Endodermal cell (in vitro differentiated cells): Measurements from ENCODE around the gene CCS. TPM values are rescaled to one million over a fixed set of nuclear protein-coding genes. Genes with fewer than 3 reads are reported as not detected.
A peak's percentile ranks its signal among the peaks of the same experiment; 100 is the strongest.

Experiments
- DNase-seq: peaks from one replicate; pipeline ENCODE4 v3.0.0-alpha.2; 2017
- H3K27ac ChIP-seq: 2 replicates; pipeline ENCODE4 v1.5.1; 2013; ENCODE audit warnings: mild to moderate bottlenecking, low read depth, low read length, moderate library complexity
- H3K27me3 ChIP-seq: 2 replicates; pipeline ENCODE4 v1.6.1; 2013; ENCODE audit warnings: mild to moderate bottlenecking, low read length, moderate library complexity; ENCODE audit not compliant: insufficient read depth, control insufficient read depth, poor library complexity, severe bottlenecking
- H3K36me3 ChIP-seq: 2 replicates; pipeline ENCODE4 v1.7.0; 2013; ENCODE audit warnings: mild to moderate bottlenecking, low read length, moderate library complexity; ENCODE audit not compliant: control insufficient read depth, insufficient read depth
- H3K4me1 ChIP-seq: one replicate; pipeline ENCODE4 v1.7.0; 2013; ENCODE audit warnings: low read length; ENCODE audit not compliant: control insufficient read depth, insufficient read depth
- H3K4me3 ChIP-seq: 2 replicates; pipeline ENCODE4 v1.5.1; 2013; ENCODE audit warnings: mild to moderate bottlenecking, low read length, moderate library complexity
- H3K9ac ChIP-seq: 2 replicates; pipeline ENCODE4 v1.6.1; 2013; ENCODE audit warnings: mild to moderate bottlenecking, low read length, moderate library complexity; ENCODE audit not compliant: poor library complexity, severe bottlenecking; ENCODE audit errors: extremely low read depth
- H3K9me3 ChIP-seq: 2 replicates; pipeline ENCODE4 v1.6.1; 2013; ENCODE audit warnings: mild to moderate bottlenecking, low read length, moderate library complexity; ENCODE audit not compliant: control insufficient read depth
- H3K27ac Mint-ChIP-seq: 2 replicates; pipeline ENCODE4 v1.8.0; 2020; ENCODE audit warnings: mixed read lengths
- H3K27me3 Mint-ChIP-seq: 2 replicates; pipeline ENCODE4 v1.8.0; 2021; ENCODE audit warnings: mild to moderate bottlenecking, mixed read lengths; ENCODE audit not compliant: insufficient read depth
- H3K36me3 Mint-ChIP-seq: 2 replicates; pipeline ENCODE4 v1.8.0; 2020; ENCODE audit warnings: low read depth, mixed read lengths
- H3K4me1 Mint-ChIP-seq: 2 replicates; pipeline ENCODE4 v1.8.0; 2020; ENCODE audit warnings: mixed read lengths
- H3K4me3 Mint-ChIP-seq: 2 replicates; pipeline ENCODE4 v1.8.0; 2020; ENCODE audit warnings: mild to moderate bottlenecking, moderate library complexity, mixed read lengths
- H3K9me3 Mint-ChIP-seq: 2 replicates; pipeline ENCODE4 v1.8.0; 2020; ENCODE audit warnings: mild to moderate bottlenecking, mixed read lengths
- WGBS, 2 experiments: methylation state at CpG; one replicate each; pipeline versions ENCODE4 v1.1.5 to v1.1.7; 2013; ENCODE audit warnings: missing lambda C conversion rate in 2 of 2, mixed read lengths in 1 of 2; ENCODE audit not compliant: insufficient coverage in 1 of 2, insufficient read length in 1 of 2; 5-methylcytosine and 5-hydroxymethylcytosine counted together
- total RNA-seq, 2 donors: library from RNA; stranded (reverse); fragmentation: NEBNext Ultra II Directional in 1 of 2; extraction: Animal tissue kit (Norgen Biotek cat#: 25700) in 1 of 2; gene quantifications; 2 replicates in 1 of 2; 3 replicates in 1 of 2; pipeline ENCODE4 v1.2.1, GENCODE V29; 2021
- TF ChIP-seq, protein P1 (sequence below): fragments of 200-600 bp; sonication (generic); conservative IDR thresholded peaks from 2 replicates; pipeline ENCODE4 v1.5.0; 2021; ENCODE audit warnings: antibody characterized with exemption, mild to moderate bottlenecking

The CCS gene
- total RNA-seq, 2 donors from 2014 or later, result 62.9 to 64.7 TPM

- WGBS, 2 experiments, result 89 to 100% methylated on average over 3 to 6 of the region's 6 CpGs
Observed at GRCh38 chr11:66598993-66599392, 6.0 kb downstream of the CCS start.

GRCh38 chr11:66600219-66600618 lies 7.2 kb downstream of the CCS start:
- H3K36me3 ChIP-seq, result peaks cover 29% of the 10 kb centered on the region
- no peak overlapping the region for H3K9ac ChIP-seq

More at GRCh38 chr11:66598993-66599392, 6.0 kb downstream of the CCS start:
- H3K27me3 Mint-ChIP-seq, result no peaks in the 10 kb centered on the region
- no peak overlapping the region for H3K4me3 Mint-ChIP-seq
- H3K27me3 ChIP-seq, result no peaks in the 10 kb centered on the region
- TF ChIP-seq, protein P1, sequence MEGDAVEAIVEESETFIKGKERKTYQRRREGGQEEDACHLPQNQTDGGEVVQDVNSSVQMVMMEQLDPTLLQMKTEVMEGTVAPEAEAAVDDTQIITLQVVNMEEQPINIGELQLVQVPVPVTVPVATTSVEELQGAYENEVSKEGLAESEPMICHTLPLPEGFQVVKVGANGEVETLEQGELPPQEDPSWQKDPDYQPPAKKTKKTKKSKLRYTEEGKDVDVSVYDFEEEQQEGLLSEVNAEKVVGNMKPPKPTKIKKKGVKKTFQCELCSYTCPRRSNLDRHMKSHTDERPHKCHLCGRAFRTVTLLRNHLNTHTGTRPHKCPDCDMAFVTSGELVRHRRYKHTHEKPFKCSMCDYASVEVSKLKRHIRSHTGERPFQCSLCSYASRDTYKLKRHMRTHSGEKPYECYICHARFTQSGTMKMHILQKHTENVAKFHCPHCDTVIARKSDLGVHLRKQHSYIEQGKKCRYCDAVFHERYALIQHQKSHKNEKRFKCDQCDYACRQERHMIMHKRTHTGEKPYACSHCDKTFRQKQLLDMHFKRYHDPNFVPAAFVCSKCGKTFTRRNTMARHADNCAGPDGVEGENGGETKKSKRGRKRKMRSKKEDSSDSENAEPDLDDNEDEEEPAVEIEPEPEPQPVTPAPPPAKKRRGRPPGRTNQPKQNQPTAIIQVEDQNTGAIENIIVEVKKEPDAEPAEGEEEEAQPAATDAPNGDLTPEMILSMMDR, result no peak
- H3K27ac ChIP-seq, result no peak overlapping the region
- H3K9ac ChIP-seq, result no peak overlapping the region
- H3K36me3 Mint-ChIP-seq, result peaks cover 47% of the 10 kb centered on the region
- H3K9me3 ChIP-seq, result no peaks in the 10 kb centered on the region
- no peaks in the 10 kb centered on the region for H3K4me1 ChIP-seq
- DNase-seq, result no peak
- peaks cover 19% of the 10 kb centered on the region for H3K36me3 ChIP-seq
- H3K4me1 Mint-ChIP-seq, result no peaks in the 10 kb centered on the region
- H3K9me3 Mint-ChIP-seq, result no peaks in the 10 kb centered on the region
- no peak overlapping the region for H3K4me3 ChIP-seq
- H3K27ac Mint-ChIP-seq, result no peak overlapping the region

GRCh38 chr11:66600631-66601233 lies 7.7 kb downstream of the CCS start:
- no peak overlapping the region for H3K4me3 ChIP-seq
- no peaks in the 10 kb centered on the region for H3K27me3 Mint-ChIP-seq
- TF ChIP-seq, protein P1, result no peak
- H3K36me3 ChIP-seq, result peaks cover 32% of the 10 kb centered on the region
- 92% methylated on average over 2 to 4 of the region's 4 CpGs for WGBS, 2 experiments
- H3K4me3 Mint-ChIP-seq, result no peak overlapping the region
- no peak overlapping the region for H3K27ac ChIP-seq
- H3K27ac Mint-ChIP-seq, result peak overlapping the region; percentile 72
- DNase-seq, result no peak
- H3K4me1 Mint-ChIP-seq, result no peaks in the 10 kb centered on the region
- no peaks in the 10 kb centered on the region for H3K9me3 Mint-ChIP-seq
- no peaks in the 10 kb centered on the region for H3K9me3 ChIP-seq
- H3K36me3 Mint-ChIP-seq, result peaks cover 60% of the 10 kb centered on the region
- no peaks in the 10 kb centered on the region for H3K4me1 ChIP-seq
- H3K9ac ChIP-seq, result no peak overlapping the region
- no peaks in the 10 kb centered on the region for H3K27me3 ChIP-seq

More at GRCh38 chr11:66600219-66600618, 7.2 kb downstream of the CCS start:
- Histone ChIP-seq H3K4me3 (no peak overlapping the region), H3K9me3 (no peaks in the 10 kb centered on the region), H3K27me3 (no peaks in the 10 kb centered on the region), H3K27ac (no peak overlapping the region), H3K4me1 (no peaks in the 10 kb centered on the region)
- Mint-ChIP-seq H3K27ac (peak overlapping the region; percentile 72), H3K4me3 (no peak overlapping the region), H3K4me1 (no peaks in the 10 kb centered on the region), H3K27me3 (no peaks in the 10 kb centered on the region), H3K36me3 (peaks cover 58% of the 10 kb centered on the region), H3K9me3 (no peaks in the 10 kb centered on the region)
- no peak for DNase-seq
- 91 to 100% methylated on average over 2 of the region's 2 CpGs for WGBS, 2 experiments
- TF ChIP-seq, protein P1, result no peak
